Tibial nerve (tissue), 4 donors: ENCODE results near the gene RNF220. TPM values are rescaled to one million over a fixed set of nuclear protein-coding genes. Genes with fewer than 3 reads are reported as not detected.
A peak's percentile ranks its signal among the peaks of the same experiment; 100 is the strongest.

Source experiments
- DNase-seq, 2 donors: peaks; one replicate each; pipeline ENCODE4 v3.0.0-alpha.2; 2019; ENCODE audit warnings: low spot score in 2 of 2
- H3K27ac ChIP-seq, 4 donors: fragments of 200-600 bp; sonication (generic) in 3 of 4; one replicate each; pipeline ENCODE4 v1.5.1; 2017 to 2019; ENCODE audit warnings: mild to moderate bottlenecking in 1 of 4
- H3K27me3 ChIP-seq, 2 donors: fragments of 200-600 bp; sonication (generic) in 1 of 2; one replicate each; pipeline versions ENCODE4 v1.5.1 to v1.6.0; 2017 to 2019
- H3K36me3 ChIP-seq, 3 donors: fragments of 200-600 bp; sonication (generic); one replicate each; pipeline ENCODE4 v1.5.1; 2018 to 2019
- H3K4me1 ChIP-seq, 4 donors: fragments of 200-600 bp; sonication (generic) in 3 of 4; one replicate each; pipeline ENCODE4 v1.5.1; 2017 to 2019
- H3K4me3 ChIP-seq, 4 donors: fragments of 200-600 bp; sonication (generic) in 3 of 4; one replicate each; pipeline ENCODE4 v1.5.1; 2017 to 2019; ENCODE audit warnings: mild to moderate bottlenecking in 1 of 4, moderate library complexity in 1 of 4
- H3K9me3 ChIP-seq, 4 donors: fragments of 200-600 bp; sonication (generic) in 3 of 4; one replicate each; pipeline ENCODE4 v1.5.1; 2017 to 2019
- EP300 ChIP-seq, 2 donors: sonication (generic); formaldehyde crosslinking; IDR thresholded peaks; one replicate each; pipeline ENCODE4 v1.6.1; 2017; ENCODE audit warnings: antibody characterized with exemption in 2 of 2, mild to moderate bottlenecking in 1 of 2
- POLR2A ChIP-seq, 2 donors: fragments of 450-650 bp; IDR thresholded peaks; one replicate each; pipeline ENCODE4 v1.6.1; 2017; ENCODE audit warnings: antibody characterized with exemption in 2 of 2, mild to moderate bottlenecking in 2 of 2, moderate library complexity in 2 of 2
- WGBS, 2 donors: methylation state at CpG; one replicate each; pipeline ENCODE4 v1.1.5; 2018; 5-methylcytosine and 5-hydroxymethylcytosine counted together
- total RNA-seq, 4 donors: library from RNA; depleted of rRNA; stranded (reverse); fragments of >200 nt; gene quantifications; one replicate each; pipeline ENCODE4 v1.1.0, GENCODE V29; 2016
- TF ChIP-seq, protein P1 (sequence below), 5 experiments: fragments of 200-600 bp in 3 of 5; fragments of 450-650 bp in 2 of 5; sonication (generic) in 3 of 5; IDR thresholded peaks; one replicate each; pipeline ENCODE4 v1.5.1; 2016 to 2019; ENCODE audit warnings: antibody characterized with exemption in 5 of 5, mild to moderate bottlenecking in 3 of 5, moderate library complexity in 2 of 5

RNF220 gene
- total RNA-seq, 4 donors from 2014 or later: 110 to 151 (median 114) TPM

DNA sequence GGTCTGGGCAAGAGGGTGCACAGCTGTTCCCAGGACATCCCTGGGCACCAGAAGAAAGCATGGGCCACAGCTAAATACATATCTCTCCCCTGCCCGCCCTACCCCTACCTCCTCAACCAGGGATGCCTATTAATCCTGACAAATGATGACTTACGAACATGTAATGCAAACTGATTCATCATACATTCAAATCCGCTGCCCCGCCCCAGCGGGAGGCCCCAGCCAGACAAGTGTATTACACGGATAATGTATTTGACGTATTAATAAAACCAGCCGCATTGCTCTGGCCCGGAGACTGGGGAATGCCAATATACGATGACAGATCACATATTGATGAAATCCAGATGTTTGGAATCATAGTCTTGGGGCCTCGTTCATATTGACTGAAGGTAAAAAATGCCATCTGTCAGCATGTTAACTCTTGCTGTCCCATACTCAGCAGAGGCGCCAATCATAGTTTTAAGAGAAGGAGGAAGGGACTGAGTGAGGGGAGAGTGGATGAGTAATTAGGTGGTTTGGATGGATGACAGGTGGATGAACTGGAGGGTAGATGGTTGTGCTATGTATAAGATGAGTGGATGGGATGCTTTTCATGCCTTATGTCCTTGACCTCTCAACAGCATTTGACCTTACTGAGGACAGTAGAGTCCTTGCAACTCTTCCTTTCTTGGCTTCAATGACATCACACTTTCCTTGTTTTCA, 201.0 kb downstream of the RNF220 start:
- no peaks in the 10 kb centered on the region for H3K36me3 ChIP-seq
- 75 to 79% methylated on average over 12 of the region's 12 CpGs for WGBS, 2 donors
- no peak overlapping the region for H3K4me3 ChIP-seq
- peaks cover 0 to 10% of the 10 kb centered on the region in 2 donors for H3K27me3 ChIP-seq
- no peaks in the 10 kb centered on the region for H3K9me3 ChIP-seq
- H3K4me1 ChIP-seq: no peaks in the 10 kb centered on the region
- TF ChIP-seq EP300 (IDR thresholded peaks at IDR 0.05) (no peak), POLR2A (IDR thresholded peaks at IDR 0.05) (no peak)
- TF ChIP-seq, protein P1, sequence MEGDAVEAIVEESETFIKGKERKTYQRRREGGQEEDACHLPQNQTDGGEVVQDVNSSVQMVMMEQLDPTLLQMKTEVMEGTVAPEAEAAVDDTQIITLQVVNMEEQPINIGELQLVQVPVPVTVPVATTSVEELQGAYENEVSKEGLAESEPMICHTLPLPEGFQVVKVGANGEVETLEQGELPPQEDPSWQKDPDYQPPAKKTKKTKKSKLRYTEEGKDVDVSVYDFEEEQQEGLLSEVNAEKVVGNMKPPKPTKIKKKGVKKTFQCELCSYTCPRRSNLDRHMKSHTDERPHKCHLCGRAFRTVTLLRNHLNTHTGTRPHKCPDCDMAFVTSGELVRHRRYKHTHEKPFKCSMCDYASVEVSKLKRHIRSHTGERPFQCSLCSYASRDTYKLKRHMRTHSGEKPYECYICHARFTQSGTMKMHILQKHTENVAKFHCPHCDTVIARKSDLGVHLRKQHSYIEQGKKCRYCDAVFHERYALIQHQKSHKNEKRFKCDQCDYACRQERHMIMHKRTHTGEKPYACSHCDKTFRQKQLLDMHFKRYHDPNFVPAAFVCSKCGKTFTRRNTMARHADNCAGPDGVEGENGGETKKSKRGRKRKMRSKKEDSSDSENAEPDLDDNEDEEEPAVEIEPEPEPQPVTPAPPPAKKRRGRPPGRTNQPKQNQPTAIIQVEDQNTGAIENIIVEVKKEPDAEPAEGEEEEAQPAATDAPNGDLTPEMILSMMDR (IDR thresholded peaks at IDR 0.05): no peak
- no peak for DNase-seq
- H3K27ac ChIP-seq: no peak overlapping the region

DNA sequence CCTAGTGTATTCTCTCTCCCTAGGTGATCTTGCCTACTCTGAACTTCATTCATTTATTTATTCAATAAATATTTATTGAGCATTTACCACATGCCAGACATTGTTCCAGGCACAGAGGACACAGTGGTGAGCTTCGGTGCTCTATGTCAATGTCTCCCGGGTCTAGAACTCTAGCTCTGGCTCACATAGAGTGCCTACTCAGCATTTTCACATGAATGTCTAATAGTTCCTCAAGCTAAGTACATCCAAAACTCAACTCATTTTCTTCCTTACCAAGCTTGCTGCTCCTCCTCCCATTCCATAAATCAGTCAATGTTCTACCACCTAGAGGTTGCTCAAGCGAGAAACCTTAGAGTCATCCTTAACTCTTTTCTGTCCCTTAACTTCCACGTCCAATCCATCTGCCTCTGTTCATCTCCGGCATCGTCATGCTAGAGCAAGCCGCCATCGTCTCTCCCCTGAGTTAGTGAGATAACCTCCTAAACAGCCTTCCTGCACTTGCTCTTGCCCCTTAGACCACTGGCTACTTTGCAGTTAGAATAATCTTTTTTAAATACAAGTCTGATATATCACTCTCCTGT, 201.7 kb downstream of the RNF220 start:
- Histone ChIP-seq H3K4me1 (no peaks in the 10 kb centered on the region), H3K4me3 (no peak overlapping the region), H3K9me3 (no peaks in the 10 kb centered on the region), H3K27me3 (peaks cover 0 to 6% of the 10 kb centered on the region in 2 donors), H3K27ac (no peak overlapping the region), H3K36me3 (no peaks in the 10 kb centered on the region)
- no peak for DNase-seq
- 79% methylated on average over 8 of the region's 8 CpGs for WGBS, 2 donors
- TF ChIP-seq, protein P1 (IDR thresholded peaks at IDR 0.05): no peak
- TF ChIP-seq POLR2A (IDR thresholded peaks at IDR 0.05): no peak
- no peak for TF ChIP-seq EP300 (IDR thresholded peaks at IDR 0.05)

DNA sequence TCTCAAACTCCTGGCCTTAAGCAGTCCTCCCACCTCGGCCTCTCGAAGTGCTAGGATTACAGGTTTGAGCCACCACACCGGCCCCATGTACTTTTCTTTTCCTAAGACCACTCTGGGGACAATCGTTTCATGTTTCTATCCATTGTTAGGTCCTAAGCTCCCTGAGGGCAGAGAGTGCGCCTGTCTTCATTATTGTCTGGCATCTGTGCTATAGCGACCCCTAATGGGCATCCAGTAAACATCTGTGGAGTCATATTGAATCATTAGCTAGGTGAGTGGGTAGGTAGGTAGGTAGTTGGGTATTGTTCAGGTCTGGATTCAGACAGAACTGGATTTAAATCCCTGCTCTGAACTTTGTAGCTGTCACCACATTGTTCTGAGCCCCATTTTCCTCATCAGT, 203.1 kb downstream of the RNF220 start:
- Histone ChIP-seq H3K27ac (no peak overlapping the region), H3K4me3 (no peak overlapping the region), H3K36me3 (no peaks in the 10 kb centered on the region), H3K27me3 (peaks cover 0 to 6% of the 10 kb centered on the region in 2 donors), H3K4me1 (no peaks in the 10 kb centered on the region), H3K9me3 (no peaks in the 10 kb centered on the region)
- no peak for DNase-seq
- 74 to 88% methylated on average over 6 of the region's 6 CpGs for WGBS, 2 donors
- TF ChIP-seq, protein P1 (IDR thresholded peaks at IDR 0.05): no peak
- TF ChIP-seq EP300 (IDR thresholded peaks at IDR 0.05) (no peak), POLR2A (IDR thresholded peaks at IDR 0.05) (no peak)

DNA sequence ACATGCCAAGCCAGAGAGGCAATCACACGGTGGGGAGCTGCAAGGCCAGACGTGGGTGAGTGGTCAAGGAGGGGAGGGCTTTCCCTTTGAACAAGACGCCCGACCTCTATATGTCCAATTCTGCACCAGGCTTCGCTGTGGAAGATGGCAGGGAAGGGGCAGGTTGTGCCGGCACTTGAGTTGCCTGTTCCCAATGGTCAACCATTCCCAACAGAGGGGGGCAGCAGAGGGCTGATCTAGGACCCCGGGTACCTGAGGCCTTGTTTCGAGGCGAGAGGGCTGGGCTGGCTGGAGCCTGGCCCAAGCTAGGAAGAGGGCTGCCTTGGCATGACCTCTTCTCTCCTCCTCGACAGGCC, 204.3 kb downstream of the RNF220 start:
- Histone ChIP-seq H3K4me1 (no peaks in the 10 kb centered on the region), H3K27ac (no peak overlapping the region), H3K4me3 (no peak overlapping the region), H3K9me3 (no peaks in the 10 kb centered on the region), H3K27me3 (no peaks in the 10 kb centered on the region), H3K36me3 (no peaks in the 10 kb centered on the region)
- DNase-seq: peak in 1 of 2 donors; percentile 36
- 50% methylated on average over 10 of the region's 10 CpGs for WGBS, 2 donors
- TF ChIP-seq POLR2A (IDR thresholded peaks at IDR 0.05) (no peak), EP300 (IDR thresholded peaks at IDR 0.05) (no peak)
- TF ChIP-seq, protein P1 (IDR thresholded peaks at IDR 0.05): peak in 2 of 5 experiments; percentile 27 to 53

DNA sequence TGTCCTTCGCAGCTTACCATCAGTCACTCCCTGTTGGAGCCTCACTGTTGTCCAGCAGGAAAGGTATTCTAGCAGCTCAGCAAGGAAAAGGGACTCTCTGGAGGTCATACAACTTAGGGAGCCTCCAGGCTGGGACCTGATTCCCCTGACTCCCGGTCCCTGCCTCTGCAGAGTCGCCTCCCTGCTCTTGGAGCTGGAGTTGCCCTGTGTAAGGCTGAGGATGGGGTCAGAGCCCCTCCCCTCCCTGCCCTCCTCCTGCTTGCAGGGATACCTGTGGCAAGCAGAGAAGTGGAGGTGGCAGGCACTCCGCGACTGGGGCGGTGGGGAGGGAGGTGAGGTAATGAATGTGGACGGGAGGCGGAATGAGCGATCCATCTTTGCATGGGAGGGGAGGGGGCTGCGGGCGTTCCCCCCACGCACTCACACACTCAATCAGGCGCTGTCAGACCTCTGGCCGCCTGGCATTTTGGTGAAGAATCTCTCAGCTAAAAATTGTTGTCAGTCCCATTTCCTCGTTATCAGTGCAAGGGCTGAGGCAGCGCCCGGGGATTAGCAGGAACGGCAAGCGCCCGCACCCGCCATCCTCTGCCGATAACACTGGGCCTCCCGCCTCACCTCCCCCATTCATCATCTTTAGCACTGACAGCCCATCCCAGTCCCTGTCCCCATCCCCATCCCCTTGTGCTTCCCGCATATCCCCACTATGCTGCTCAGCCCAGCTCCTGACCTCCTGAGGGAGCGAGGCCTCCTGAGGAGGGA, 204.9 kb downstream of the RNF220 start:
- no peaks in the 10 kb centered on the region for H3K36me3 ChIP-seq
- DNase-seq: no peak
- no peak for TF ChIP-seq POLR2A (IDR thresholded peaks at IDR 0.05)
- TF ChIP-seq, protein P1 (IDR thresholded peaks at IDR 0.05): no peak
- no peak for TF ChIP-seq EP300 (IDR thresholded peaks at IDR 0.05)
- H3K27ac ChIP-seq: no peak overlapping the region
- WGBS, 2 donors: 68 to 74% methylated on average over 24 to 25 of the region's 25 CpGs
- H3K27me3 ChIP-seq: peaks cover 0 to 3% of the 10 kb centered on the region in 2 donors
- H3K4me1 ChIP-seq: no peaks in the 10 kb centered on the region
- H3K9me3 ChIP-seq: no peaks in the 10 kb centered on the region
- no peak overlapping the region for H3K4me3 ChIP-seq
